Osteoblast (primary cell): ENCODE data around the gene LIN28B. TPM values are rescaled to one million over a fixed set of nuclear protein-coding genes. Genes with fewer than 3 reads are reported as not detected.

ENCODE experiments used
- DNase-seq: peaks from one replicate; pipeline ENCODE4 v3.0.0; 2011; ENCODE audit warnings: low spot score, mixed read lengths; ENCODE audit not compliant: insufficient read length; ENCODE audit errors: missing footprints
- H2AFZ ChIP-seq: 2 replicates; pipeline ENCODE4 v1.6.0; 2011; ENCODE audit warnings: mild to moderate bottlenecking, low read length
- H3K27ac ChIP-seq: 2 replicates; pipeline ENCODE4 v1.5.1; 2011; ENCODE audit warnings: mild to moderate bottlenecking, low read depth, low read length, moderate library complexity
- H3K27me3 ChIP-seq: 2 replicates; pipeline ENCODE4 v1.6.0; 2012; ENCODE audit warnings: mild to moderate bottlenecking, control low read depth, inconsistent platforms, low read length, moderate library complexity; ENCODE audit not compliant: insufficient read depth
- H3K36me3 ChIP-seq: 2 replicates; pipeline ENCODE4 v1.5.1; 2011; ENCODE audit warnings: mild to moderate bottlenecking, low read length, control low read depth, moderate library complexity; ENCODE audit not compliant: insufficient read depth
- H3K4me1 ChIP-seq: 2 replicates; pipeline ENCODE4 v1.5.1; 2011; ENCODE audit warnings: mild to moderate bottlenecking, low read length, control low read depth, moderate library complexity; ENCODE audit not compliant: insufficient read depth
- H3K4me2 ChIP-seq: 2 replicates; pipeline ENCODE4 v1.6.0; 2011; ENCODE audit warnings: mild to moderate bottlenecking, low read length; ENCODE audit not compliant: insufficient read depth
- H3K4me3 ChIP-seq: fragments of 200-600 bp; sonication (generic); 3 replicates; pipeline ENCODE4 v1.5.1; 2012; ENCODE audit warnings: mild to moderate bottlenecking, low read length, inconsistent platforms; ENCODE audit not compliant: insufficient read depth
- H3K79me2 ChIP-seq: 2 replicates; pipeline ENCODE4 v1.6.0; 2012; ENCODE audit warnings: mild to moderate bottlenecking, low read length, control low read depth, inconsistent platforms; ENCODE audit not compliant: insufficient read depth
- H3K9me3 ChIP-seq: 2 replicates; pipeline ENCODE4 v1.5.1; 2011; ENCODE audit warnings: low read depth, low read length, control low read depth
- H4K20me1 ChIP-seq: 2 replicates; pipeline ENCODE4 v1.6.0; 2012; ENCODE audit warnings: mild to moderate bottlenecking, low read length, control low read depth; ENCODE audit not compliant: insufficient read depth
- total RNA-seq: library from RNA; depleted of rRNA; stranded (reverse); fragments of >200 nt; gene quantifications from 2 replicates; pipeline ENCODE4 v1.2.3, GENCODE V29; 2012
- TF ChIP-seq, protein P1 (sequence below): IDR thresholded peaks from 2 replicates; pipeline ENCODE4 v1.5.1; 2011; ENCODE audit warnings: mild to moderate bottlenecking, low read depth, low read length, moderate library complexity; ENCODE audit errors: extremely low read depth

The LIN28B gene
- total RNA-seq, 1 donor: not detected

DNA sequence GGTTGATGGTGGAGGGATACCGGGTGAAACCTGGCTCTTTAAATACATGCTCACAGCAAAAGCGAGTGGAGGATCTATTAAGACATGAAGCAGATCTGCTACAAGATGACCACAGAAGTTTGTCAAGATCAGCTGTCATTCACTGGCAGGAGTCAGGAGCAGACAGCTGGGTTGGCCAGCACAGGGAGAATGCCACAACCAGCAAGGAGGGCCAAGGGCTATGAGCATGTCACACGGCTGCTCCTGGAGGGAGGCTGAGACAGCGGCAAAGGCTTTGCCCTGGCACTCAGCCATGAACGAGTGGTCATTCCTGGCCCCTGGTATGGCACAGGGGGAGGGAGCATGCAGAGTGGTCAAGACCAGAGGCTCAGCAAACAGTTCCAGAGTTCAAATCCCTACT, 145.3 kb downstream of the LIN28B start:
- Histone ChIP-seq H3K9me3 (no peaks in the 10 kb centered on the region), H3K4me3 (no peak overlapping the region), H3K27ac (no peak overlapping the region), H3K27me3 (no peaks in the 10 kb centered on the region), H3K4me1 (no peaks in the 10 kb centered on the region), H2AFZ (no peak overlapping the region), H3K4me2 (no peak overlapping the region), H3K79me2 (no peaks in the 10 kb centered on the region), H4K20me1 (no peaks in the 10 kb centered on the region), H3K36me3 (no peaks in the 10 kb centered on the region)
- no peak for DNase-seq
- TF ChIP-seq, protein P1, sequence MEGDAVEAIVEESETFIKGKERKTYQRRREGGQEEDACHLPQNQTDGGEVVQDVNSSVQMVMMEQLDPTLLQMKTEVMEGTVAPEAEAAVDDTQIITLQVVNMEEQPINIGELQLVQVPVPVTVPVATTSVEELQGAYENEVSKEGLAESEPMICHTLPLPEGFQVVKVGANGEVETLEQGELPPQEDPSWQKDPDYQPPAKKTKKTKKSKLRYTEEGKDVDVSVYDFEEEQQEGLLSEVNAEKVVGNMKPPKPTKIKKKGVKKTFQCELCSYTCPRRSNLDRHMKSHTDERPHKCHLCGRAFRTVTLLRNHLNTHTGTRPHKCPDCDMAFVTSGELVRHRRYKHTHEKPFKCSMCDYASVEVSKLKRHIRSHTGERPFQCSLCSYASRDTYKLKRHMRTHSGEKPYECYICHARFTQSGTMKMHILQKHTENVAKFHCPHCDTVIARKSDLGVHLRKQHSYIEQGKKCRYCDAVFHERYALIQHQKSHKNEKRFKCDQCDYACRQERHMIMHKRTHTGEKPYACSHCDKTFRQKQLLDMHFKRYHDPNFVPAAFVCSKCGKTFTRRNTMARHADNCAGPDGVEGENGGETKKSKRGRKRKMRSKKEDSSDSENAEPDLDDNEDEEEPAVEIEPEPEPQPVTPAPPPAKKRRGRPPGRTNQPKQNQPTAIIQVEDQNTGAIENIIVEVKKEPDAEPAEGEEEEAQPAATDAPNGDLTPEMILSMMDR: no peak

DNA sequence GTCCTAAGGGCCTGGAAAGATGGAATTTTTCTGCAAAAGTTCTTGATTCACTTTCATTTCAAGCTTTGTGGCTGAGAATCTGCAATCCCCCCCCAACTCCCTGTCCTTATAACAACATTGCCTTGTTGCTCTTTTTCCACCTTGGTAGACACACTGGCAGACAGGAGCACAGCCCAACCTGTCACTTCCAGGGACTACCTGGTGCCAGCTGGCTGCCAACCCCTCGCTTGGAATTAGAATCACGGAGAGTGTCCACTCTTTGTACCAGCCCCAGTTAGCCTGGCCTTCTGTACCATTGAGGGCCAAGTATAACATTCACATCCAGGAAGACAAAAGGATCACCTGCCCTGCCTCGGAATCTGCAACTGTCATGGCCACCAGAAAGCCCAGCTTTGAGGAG, 148.2 kb downstream of the LIN28B start:
- no peaks in the 10 kb centered on the region for H4K20me1 ChIP-seq
- no peak overlapping the region for H2AFZ ChIP-seq
- no peaks in the 10 kb centered on the region for H3K4me1 ChIP-seq

DNA sequence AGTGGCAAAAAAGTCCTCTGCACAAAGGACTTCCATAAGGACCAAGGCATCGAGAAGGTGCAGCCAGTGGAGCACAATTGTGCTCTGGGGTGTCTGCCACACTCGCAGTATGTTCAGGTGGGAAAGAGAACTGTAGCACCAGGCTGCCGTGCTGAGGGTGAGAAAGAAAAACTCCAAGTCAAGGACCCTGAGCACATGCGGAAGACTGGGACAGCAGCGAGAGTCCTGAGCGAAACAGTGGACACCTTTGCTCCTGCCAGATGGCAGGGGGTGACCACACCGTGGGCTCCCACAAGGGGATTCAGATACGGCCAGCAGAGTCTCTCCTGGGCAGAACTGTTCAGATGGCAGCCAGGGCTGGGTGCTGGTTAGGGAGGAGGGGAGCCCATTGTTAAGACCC, 149.4 kb downstream of the LIN28B start:
- H3K27me3 ChIP-seq: no peaks in the 10 kb centered on the region
- no peaks in the 10 kb centered on the region for H3K9me3 ChIP-seq
- H3K36me3 ChIP-seq: no peaks in the 10 kb centered on the region
- no peak for DNase-seq
- no peak overlapping the region for H3K4me3 ChIP-seq
- no peak overlapping the region for H3K27ac ChIP-seq
- TF ChIP-seq, protein P1: no peak
- H4K20me1 ChIP-seq: no peaks in the 10 kb centered on the region
- no peak overlapping the region for H3K4me2 ChIP-seq
- H3K4me1 ChIP-seq: no peaks in the 10 kb centered on the region
- no peaks in the 10 kb centered on the region for H3K79me2 ChIP-seq
- no peak overlapping the region for H2AFZ ChIP-seq

More for the DNA sequence above, 148.2 kb downstream of the LIN28B start:
- H3K27me3 ChIP-seq: no peaks in the 10 kb centered on the region
- no peaks in the 10 kb centered on the region for H3K9me3 ChIP-seq
- no peak overlapping the region for H3K4me2 ChIP-seq
- H3K27ac ChIP-seq: no peak overlapping the region
- no peak overlapping the region for H3K4me3 ChIP-seq
- TF ChIP-seq, protein P1: no peak
- no peaks in the 10 kb centered on the region for H3K36me3 ChIP-seq
- H3K79me2 ChIP-seq: no peaks in the 10 kb centered on the region
- DNase-seq: no peak

DNA sequence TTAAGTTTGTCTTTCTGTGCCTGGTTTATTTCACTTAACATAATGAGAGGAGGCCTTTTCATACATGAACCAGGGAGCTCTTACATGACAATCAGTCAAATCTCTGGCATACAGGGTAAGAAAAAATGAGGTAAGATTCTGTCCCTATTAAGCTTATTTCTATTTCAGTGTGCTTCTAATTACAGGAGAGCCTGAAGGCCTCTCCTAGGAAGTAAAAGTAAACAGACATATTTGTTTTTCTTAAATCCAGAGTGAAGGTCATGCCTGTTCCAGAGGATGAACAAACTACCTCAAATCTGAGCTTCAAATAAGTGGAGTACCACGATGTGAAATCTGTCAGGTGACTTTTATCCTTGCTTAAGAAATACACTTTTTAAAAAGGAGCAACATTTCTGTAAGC, 150.3 kb downstream of the LIN28B start:
- Histone ChIP-seq H3K27me3 (no peaks in the 10 kb centered on the region), H3K36me3 (no peaks in the 10 kb centered on the region), H3K4me2 (no peak overlapping the region), H3K4me1 (no peaks in the 10 kb centered on the region), H3K4me3 (no peak overlapping the region), H3K27ac (no peak overlapping the region), H2AFZ (no peak overlapping the region), H3K9me3 (no peaks in the 10 kb centered on the region), H3K79me2 (no peaks in the 10 kb centered on the region), H4K20me1 (no peaks in the 10 kb centered on the region)
- DNase-seq: peak; percentile 81
- TF ChIP-seq, protein P1: no peak
